ENCODE measurements around the gene PIP5K1B.

DNA sequence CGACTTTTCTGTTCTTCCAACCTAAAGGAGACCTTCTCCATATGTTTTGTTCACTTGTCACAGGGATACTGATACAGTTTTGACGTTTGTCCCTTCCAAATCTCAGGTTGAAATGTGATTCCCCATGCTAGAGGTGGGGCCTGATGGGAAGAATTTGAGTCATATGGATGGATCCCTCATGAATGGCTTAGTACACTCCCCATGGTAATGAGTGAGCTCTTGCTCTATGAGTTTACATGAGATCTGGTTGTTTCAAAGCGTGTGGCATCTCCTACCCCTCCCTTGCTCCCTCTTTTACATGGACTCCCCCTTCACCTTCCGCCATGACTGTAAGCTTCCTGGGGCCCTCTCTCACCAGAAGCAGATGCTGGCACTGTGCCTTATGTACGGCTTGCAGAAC lies 6.9 kb downstream of the PIP5K1B start:
- TF ChIP-seq CTCF (IDR thresholded peaks at IDR 0.05) (no peak), EZH2 (IDR thresholded peaks at IDR 0.05; ENCODE audit: borderline replicate concordance, insufficient read depth, low read depth, low read length, poor library complexity, severe bottlenecking) (no peak)

All from B cell (primary cell).